Measurements from ENCODE around the gene PKD1L1.

The PKD1L1 gene

GRCh38 chr7:47939425-47940036, 8.7 kb downstream of the PKD1L1 start:
- Histone ChIP-seq H3K27me3 (ENCODE audit: control insufficient read depth, insufficient read depth, low read length, poor library complexity, severe bottlenecking) (no peaks in the 10 kb centered on the region), H3K27ac (ENCODE audit: insufficient read depth, low read depth, low read length, poor library complexity, severe bottlenecking) (no peak overlapping the region), H3K36me3 (ENCODE audit: control insufficient read depth, insufficient read depth, low read length) (no peaks in the 10 kb centered on the region), H3K4me1 (ENCODE audit: control insufficient read depth, insufficient read depth, low read length) (peaks cover 17% of the 10 kb centered on the region), H3K9me3 (ENCODE audit: control insufficient read depth, low read length) (no peaks in the 10 kb centered on the region), H3K4me3 (ENCODE audit: insufficient read depth, low read depth, low read length) (no peak overlapping the region)
- WGBS, 2 experiments = 93 to 96% methylated on average over 7 of the region's 7 CpGs

DNA sequence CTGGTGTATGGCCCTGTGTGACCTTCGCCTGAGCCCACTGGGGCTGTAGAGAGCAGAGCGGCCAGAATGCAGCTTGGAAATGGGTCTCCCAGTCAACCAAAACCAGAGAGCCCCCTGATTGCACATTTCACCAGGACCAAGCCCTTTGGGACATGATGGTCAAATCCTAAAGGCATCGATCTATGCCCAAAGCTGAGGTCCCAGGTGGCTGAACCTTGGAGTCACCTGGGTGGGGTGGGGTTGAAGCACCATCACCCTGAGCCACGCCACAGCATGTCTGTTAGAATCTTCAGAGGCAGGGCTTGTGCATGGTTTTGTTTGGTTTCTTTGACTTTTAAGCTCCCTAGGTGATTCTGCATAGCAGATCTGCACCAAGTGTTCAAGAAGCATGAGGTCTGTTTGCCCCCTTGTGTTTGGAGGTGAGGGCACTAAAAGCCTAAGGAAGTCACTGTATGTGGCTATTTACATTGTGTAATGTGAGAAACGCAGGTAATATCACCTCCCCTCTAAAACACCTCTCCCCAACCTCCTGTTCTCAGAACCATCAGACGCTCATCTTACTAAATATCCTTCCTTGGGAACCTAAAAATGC, 9.6 kb downstream of the PKD1L1 start:
- H3K36me3 ChIP-seq (ENCODE audit: control insufficient read depth, insufficient read depth, low read length) = no peaks in the 10 kb centered on the region
- H3K9me3 ChIP-seq (ENCODE audit: control insufficient read depth, low read length) = no peaks in the 10 kb centered on the region
- no peaks in the 10 kb centered on the region for H3K27me3 ChIP-seq (ENCODE audit: control insufficient read depth, insufficient read depth, low read length, poor library complexity, severe bottlenecking)
- H3K4me3 ChIP-seq (ENCODE audit: insufficient read depth, low read depth, low read length) = no peak overlapping the region
- H3K27ac ChIP-seq (ENCODE audit: insufficient read depth, low read depth, low read length, poor library complexity, severe bottlenecking) = no peak overlapping the region
- H3K4me1 ChIP-seq (ENCODE audit: control insufficient read depth, insufficient read depth, low read length) = peaks cover 20% of the 10 kb centered on the region
- WGBS, 2 experiments = 86 to 95% methylated on average over 5 to 6 of the region's 6 CpGs

DNA sequence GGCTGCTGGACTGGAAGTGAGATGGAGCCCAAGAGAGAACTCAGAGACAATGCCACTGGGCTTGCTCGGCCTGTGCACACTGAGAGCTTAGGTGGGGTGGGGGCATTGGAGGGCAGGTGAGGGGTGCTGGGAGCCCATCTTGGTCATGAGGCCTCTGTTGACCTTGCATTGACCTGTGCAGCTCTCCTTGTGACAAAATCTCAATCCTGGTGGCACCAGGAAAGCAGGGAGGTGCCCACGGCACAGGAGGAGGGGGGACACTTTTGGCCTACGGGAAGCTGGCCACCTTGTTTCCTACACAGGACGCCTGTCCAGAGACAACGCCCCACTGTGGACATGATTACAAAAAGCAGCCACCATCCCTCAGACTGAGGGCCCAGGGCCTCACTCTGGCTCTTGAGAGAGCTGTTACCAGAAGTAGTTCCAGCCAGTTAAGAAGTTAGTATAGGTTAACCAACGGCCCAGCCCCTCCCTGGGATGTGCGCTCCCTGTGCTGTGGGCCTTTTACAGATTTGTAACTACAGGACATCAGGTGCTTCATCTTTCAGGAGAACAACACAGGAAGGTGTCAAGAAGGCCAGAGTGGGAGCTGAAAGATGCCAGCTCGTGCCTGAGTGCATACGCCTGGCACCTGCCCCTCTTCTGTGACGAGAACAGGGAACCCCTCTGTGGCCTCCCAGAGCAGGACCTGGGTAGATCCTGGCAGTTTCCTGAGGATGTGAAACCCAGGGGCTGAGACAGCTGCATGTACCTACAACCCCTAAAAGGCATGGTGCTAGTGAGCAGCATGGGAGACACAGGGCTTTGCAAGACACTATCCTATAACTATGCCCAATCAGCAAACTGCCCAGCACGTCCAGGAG, 10.3 kb downstream of the PKD1L1 start:
- Histone ChIP-seq H3K4me1 (ENCODE audit: control insufficient read depth, insufficient read depth, low read length) (peaks cover 20% of the 10 kb centered on the region), H3K4me3 (ENCODE audit: insufficient read depth, low read depth, low read length) (no peak overlapping the region), H3K27ac (ENCODE audit: insufficient read depth, low read depth, low read length, poor library complexity, severe bottlenecking) (no peak overlapping the region), H3K27me3 (ENCODE audit: control insufficient read depth, insufficient read depth, low read length, poor library complexity, severe bottlenecking) (no peaks in the 10 kb centered on the region), H3K9me3 (ENCODE audit: control insufficient read depth, low read length) (no peaks in the 10 kb centered on the region), H3K36me3 (ENCODE audit: control insufficient read depth, insufficient read depth, low read length) (no peaks in the 10 kb centered on the region)
- 92 to 93% methylated on average over 11 of the region's 11 CpGs for WGBS, 2 experiments

- Histone ChIP-seq H3K36me3 (ENCODE audit: control insufficient read depth, insufficient read depth, low read length) (no peaks in the 10 kb centered on the region), H3K27me3 (ENCODE audit: control insufficient read depth, insufficient read depth, low read length, poor library complexity, severe bottlenecking) (no peaks in the 10 kb centered on the region), H3K27ac (ENCODE audit: insufficient read depth, low read depth, low read length, poor library complexity, severe bottlenecking) (no peak overlapping the region), H3K4me1 (ENCODE audit: control insufficient read depth, insufficient read depth, low read length) (peaks cover 20% of the 10 kb centered on the region), H3K4me3 (ENCODE audit: insufficient read depth, low read depth, low read length) (no peak overlapping the region), H3K9me3 (ENCODE audit: control insufficient read depth, low read length) (no peaks in the 10 kb centered on the region)
- 41 to 49% methylated on average over 13 to 15 of the region's 17 CpGs for WGBS, 2 experiments
These were observed 11.1 kb downstream of the PKD1L1 start for GRCh38 chr7:47937065-47937687.

GRCh38 chr7:47936323-47936722, 11.9 kb downstream of the PKD1L1 start:
- Histone ChIP-seq H3K4me1 (ENCODE audit: control insufficient read depth, insufficient read depth, low read length) (peaks cover 20% of the 10 kb centered on the region), H3K27ac (ENCODE audit: insufficient read depth, low read depth, low read length, poor library complexity, severe bottlenecking) (no peak overlapping the region), H3K27me3 (ENCODE audit: control insufficient read depth, insufficient read depth, low read length, poor library complexity, severe bottlenecking) (no peaks in the 10 kb centered on the region), H3K4me3 (ENCODE audit: insufficient read depth, low read depth, low read length) (no peak overlapping the region), H3K36me3 (ENCODE audit: control insufficient read depth, insufficient read depth, low read length) (no peaks in the 10 kb centered on the region), H3K9me3 (ENCODE audit: control insufficient read depth, low read length) (no peaks in the 10 kb centered on the region)
- WGBS, 2 experiments = 89 to 94% methylated on average over 3 to 4 of the region's 4 CpGs

- Histone ChIP-seq H3K27ac (ENCODE audit: insufficient read depth, low read depth, low read length, poor library complexity, severe bottlenecking) (no peak overlapping the region), H3K4me1 (ENCODE audit: control insufficient read depth, insufficient read depth, low read length) (peaks cover 20% of the 10 kb centered on the region), H3K4me3 (ENCODE audit: insufficient read depth, low read depth, low read length) (no peak overlapping the region), H3K9me3 (ENCODE audit: control insufficient read depth, low read length) (no peaks in the 10 kb centered on the region), H3K36me3 (ENCODE audit: control insufficient read depth, insufficient read depth, low read length) (no peaks in the 10 kb centered on the region), H3K27me3 (ENCODE audit: control insufficient read depth, insufficient read depth, low read length, poor library complexity, severe bottlenecking) (no peaks in the 10 kb centered on the region)
- 96 to 97% methylated on average over 10 of the region's 10 CpGs for WGBS, 2 experiments
These were observed 12.9 kb downstream of the PKD1L1 start for GRCh38 chr7:47935336-47935735.

GRCh38 chr7:47934831-47935230, 13.4 kb downstream of the PKD1L1 start:
- 51 to 64% methylated on average over 6 of the region's 6 CpGs for WGBS, 2 experiments
- Histone ChIP-seq H3K36me3 (ENCODE audit: control insufficient read depth, insufficient read depth, low read length) (no peaks in the 10 kb centered on the region), H3K27me3 (ENCODE audit: control insufficient read depth, insufficient read depth, low read length, poor library complexity, severe bottlenecking) (no peaks in the 10 kb centered on the region)

GRCh38 chr7:47933215-47933614, 15.1 kb downstream of the PKD1L1 start:
- Histone ChIP-seq H3K27me3 (ENCODE audit: control insufficient read depth, insufficient read depth, low read length, poor library complexity, severe bottlenecking) (no peaks in the 10 kb centered on the region), H3K4me3 (ENCODE audit: insufficient read depth, low read depth, low read length) (no peak overlapping the region), H3K27ac (ENCODE audit: insufficient read depth, low read depth, low read length, poor library complexity, severe bottlenecking) (no peak overlapping the region), H3K4me1 (ENCODE audit: control insufficient read depth, insufficient read depth, low read length) (peaks cover 20% of the 10 kb centered on the region), H3K9me3 (ENCODE audit: control insufficient read depth, low read length) (no peaks in the 10 kb centered on the region), H3K36me3 (ENCODE audit: control insufficient read depth, insufficient read depth, low read length) (no peaks in the 10 kb centered on the region)
- WGBS, 2 experiments = 94 to 95% methylated on average over 8 of the region's 8 CpGs

More at GRCh38 chr7:47934831-47935230, 13.4 kb downstream of the PKD1L1 start:
- no peaks in the 10 kb centered on the region for H3K9me3 ChIP-seq (ENCODE audit: control insufficient read depth, low read length)
- H3K4me3 ChIP-seq (ENCODE audit: insufficient read depth, low read depth, low read length) = no peak overlapping the region
- no peak overlapping the region for H3K27ac ChIP-seq (ENCODE audit: insufficient read depth, low read depth, low read length, poor library complexity, severe bottlenecking)
- peaks cover 20% of the 10 kb centered on the region for H3K4me1 ChIP-seq (ENCODE audit: control insufficient read depth, insufficient read depth, low read length)

GRCh38 chr7:47932466-47933037, 15.7 kb downstream of the PKD1L1 start:
- H3K36me3 ChIP-seq (ENCODE audit: control insufficient read depth, insufficient read depth, low read length) = no peaks in the 10 kb centered on the region
- no peak overlapping the region for H3K27ac ChIP-seq (ENCODE audit: insufficient read depth, low read depth, low read length, poor library complexity, severe bottlenecking)
- H3K27me3 ChIP-seq (ENCODE audit: control insufficient read depth, insufficient read depth, low read length, poor library complexity, severe bottlenecking) = no peaks in the 10 kb centered on the region
- H3K4me3 ChIP-seq (ENCODE audit: insufficient read depth, low read depth, low read length) = no peak overlapping the region
- H3K4me1 ChIP-seq (ENCODE audit: control insufficient read depth, insufficient read depth, low read length) = peaks cover 20% of the 10 kb centered on the region
- H3K9me3 ChIP-seq (ENCODE audit: control insufficient read depth, low read length) = no peaks in the 10 kb centered on the region
- WGBS, 2 experiments = 94% methylated on average over 11 of the region's 11 CpGs
